Stimulated activated CD4-positive, alpha-beta T cell treated with anti-CD3 and anti-CD28 coated beads, TNF-alpha, amount 100 ng/mL, for 24 hours (primary cell): ENCODE measurements around the gene GPC5.

Source experiments
- DNase-seq, 3 experiments: peaks; one replicate each; pipeline ENCODE4 v3.0.0-alpha.2; 2020; ENCODE audit warnings: low read depth in 3 of 3

Gene GPC5

GRCh38 chr13:92150606-92151005 is 752.2 kb downstream of the GPC5 start:
- DNase-seq, result no peak

GRCh38 chr13:92158346-92158745 is 759.9 kb downstream of the GPC5 start:
- no peak for DNase-seq

DNA sequence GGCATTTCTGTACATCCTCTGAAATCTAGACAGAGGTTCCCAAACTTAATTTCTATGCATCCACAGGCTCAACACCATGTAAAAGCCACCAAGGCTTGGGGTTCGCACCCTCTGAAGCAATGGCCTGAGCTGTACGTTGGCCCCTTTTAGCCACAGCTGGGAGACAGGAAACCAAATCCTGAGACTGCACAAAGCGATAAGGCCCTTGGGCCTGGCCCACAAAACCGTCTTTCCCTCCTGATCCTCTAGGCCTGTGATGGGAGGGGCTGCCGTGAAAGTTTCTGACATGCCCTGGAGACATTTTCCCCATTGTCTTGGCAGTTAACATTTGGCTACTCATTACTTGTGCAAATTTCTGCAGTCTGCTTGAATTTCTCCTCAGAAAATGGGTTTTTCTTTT is 766.4 kb downstream of the GPC5 start:
- no peak for DNase-seq

DNA sequence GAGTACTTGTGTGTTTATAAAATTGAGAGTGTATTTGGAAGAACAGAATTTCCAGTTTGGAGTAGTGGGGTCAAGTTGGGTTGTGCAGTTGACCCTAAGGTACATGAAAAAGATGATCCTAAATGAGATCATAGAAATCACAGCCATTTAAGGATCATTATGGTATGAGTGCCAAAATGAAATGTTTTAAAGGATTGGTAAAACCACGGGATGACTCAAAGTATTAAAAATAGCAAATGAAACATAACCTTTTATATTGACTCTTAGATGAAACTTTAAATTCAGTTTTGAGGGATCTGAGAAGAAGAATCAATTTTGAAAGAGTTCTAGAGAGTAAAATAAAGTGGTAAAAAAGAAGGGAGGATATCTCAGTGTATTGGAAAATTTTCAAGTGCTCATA is 773.8 kb downstream of the GPC5 start:
- no peak for DNase-seq

DNA sequence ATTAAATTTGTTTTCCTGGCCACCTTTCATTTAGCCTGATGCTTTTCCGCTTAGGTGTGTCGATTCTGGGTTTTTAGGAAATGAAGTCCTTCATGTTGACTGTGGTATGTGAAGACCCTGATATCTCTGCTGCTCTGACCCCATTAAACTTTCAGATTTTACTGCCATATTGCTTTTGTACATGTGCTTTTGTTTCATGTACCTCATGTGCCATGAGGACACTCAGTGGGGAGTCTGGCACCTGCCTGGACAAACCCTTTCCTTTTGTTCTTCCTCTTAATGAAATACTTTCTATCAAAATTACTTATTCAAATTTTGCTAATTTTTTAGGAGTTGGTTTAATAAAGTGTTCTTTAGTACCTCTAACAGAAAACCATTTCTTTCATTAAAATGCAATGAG is 774.8 kb downstream of the GPC5 start:
- DNase-seq, result no peak

GRCh38 chr13:92175330-92175729 is 776.9 kb downstream of the GPC5 start:
- DNase-seq, result no peak

DNA sequence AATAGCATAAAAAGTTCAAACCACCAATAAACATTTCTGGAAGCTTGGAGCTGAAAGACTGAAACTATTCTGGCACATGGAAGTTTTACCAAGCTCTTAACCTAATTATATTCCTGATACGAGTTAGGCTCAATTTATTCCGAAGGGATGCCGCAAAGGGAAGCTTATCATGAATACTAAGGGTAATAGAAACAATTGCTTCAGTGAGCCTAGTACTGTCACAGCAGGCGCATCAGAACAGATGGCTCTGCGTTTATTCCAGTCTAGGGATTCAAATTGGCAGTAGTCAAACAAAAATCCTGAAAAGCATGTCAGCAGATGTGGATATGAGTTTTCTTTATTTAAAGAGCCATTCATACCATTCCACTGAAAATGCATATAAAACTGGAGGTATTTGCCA is 779.5 kb downstream of the GPC5 start:
- DNase-seq, result no peak

DNA sequence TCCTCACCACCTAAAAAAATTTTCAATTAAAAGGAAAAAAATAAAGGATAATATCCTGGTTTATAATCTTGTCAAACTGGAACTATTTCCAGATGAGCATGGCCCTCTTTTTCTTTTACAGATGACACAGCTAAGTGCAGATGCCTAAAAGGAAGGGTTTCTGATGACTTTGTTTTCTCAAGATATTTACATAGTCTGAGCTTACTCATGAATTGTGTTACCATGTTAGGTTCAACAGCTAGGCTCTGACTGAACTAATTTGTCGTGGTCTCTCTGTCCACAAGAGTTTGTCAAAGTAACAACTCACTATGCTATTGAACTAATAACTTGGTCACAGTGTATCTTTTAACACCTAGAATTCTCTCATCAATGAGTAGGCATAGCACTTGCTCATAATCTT is 780.8 kb downstream of the GPC5 start:
- no peak for DNase-seq

DNA sequence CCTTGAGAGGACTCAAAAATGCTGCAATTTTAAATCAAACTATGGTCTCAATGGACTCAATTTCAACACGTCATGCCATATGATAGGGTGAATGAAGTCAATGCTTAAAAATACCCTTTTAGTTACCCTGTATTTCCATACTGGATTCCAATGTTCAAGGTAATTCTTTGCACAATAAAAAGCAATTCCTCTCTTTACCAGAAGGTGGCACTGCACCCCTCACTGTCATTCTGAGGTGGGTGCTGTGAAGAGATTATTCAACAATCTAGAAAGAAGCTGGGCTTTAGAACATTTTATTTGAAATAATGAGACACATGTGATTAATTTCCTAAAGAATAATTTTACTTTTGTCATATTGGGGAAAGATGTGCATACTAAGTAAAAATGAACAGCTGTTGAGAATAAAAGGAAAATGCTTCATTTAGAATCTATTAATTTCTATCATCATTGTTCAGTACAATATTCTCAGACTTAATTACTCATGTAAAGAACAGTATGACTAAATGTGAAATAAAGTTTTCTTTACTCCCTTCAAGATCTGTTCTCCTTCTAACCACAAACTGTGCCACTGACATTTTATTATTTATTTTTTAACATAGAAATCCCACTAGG is 789.1 kb downstream of the GPC5 start:
- no peak for DNase-seq

DNA sequence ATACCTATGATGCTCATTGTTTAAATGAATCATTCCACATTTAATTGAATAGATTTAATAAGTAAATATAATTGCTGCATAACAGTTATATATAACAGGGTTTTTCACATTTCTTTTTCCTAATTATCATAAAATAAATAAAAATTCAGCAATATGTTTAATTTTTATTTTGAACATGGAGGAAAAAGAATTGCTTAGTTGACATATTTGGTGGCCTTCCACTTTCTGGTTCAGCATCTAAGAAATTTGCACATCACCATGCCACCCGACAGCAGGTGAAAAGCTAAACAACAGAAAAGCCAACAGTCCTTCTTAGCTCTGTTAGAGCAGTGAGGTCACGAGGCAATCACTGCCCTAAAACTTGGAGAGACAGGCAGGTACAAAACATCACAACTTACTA is 790.2 kb downstream of the GPC5 start:
- no peak for DNase-seq

DNA sequence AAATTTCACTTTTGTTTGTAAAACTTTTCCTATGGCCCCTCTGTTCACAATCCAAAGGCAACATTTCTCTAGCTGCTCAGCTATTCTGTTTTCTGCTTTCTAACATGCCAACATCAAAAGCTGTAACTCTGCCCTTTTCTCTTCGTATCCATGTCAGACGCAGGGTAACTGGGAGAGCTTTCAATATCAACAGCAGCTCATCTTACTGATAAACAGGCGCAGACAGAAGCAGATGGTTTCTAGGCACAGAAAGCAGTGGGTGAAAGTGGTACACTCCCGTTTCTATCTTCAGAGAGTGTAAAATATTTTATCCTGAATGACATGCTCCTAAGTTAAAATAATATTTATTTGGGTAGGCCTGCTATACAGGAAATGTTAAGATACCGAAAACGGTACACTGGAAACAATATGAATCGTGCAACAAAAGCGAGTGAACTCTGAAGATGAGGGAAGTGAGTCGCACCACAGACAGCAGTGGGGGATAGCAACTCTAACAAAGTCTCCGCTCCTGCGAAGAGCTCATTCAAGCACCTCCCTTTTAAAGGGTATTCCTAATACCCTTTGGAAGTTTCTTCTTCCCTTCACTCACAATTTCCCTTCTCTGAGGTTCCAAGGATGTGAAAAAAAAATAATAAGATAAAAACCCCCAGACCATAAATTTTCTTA is 798.3 kb downstream of the GPC5 start:
- no peak for DNase-seq

DNA sequence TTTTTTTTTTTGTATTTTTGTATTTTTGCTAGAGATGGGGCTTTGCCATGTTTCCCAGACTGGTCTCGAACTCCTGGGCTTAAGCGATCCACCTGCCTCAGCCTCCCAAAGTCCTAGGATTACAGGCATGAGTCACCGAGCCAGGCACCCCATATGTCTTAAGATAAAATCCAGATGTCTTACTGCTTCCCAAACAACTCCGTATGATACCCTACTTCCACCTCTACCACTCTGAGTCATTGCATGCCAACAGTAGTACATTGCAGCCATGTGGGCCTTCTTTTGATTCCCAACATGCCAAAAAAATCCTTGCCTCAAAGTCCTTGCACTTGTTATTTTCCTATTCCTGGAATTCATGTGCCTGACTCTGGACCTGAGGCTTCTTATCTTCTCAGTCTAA is 799.2 kb downstream of the GPC5 start:
- DNase-seq, result no peak

- DNase-seq, result no peak
These were observed 820.2 kb downstream of the GPC5 start for GRCh38 chr13:92218615-92219014.

GRCh38 chr13:92221916-92222315 is 823.5 kb downstream of the GPC5 start:
- no peak for DNase-seq

DNA sequence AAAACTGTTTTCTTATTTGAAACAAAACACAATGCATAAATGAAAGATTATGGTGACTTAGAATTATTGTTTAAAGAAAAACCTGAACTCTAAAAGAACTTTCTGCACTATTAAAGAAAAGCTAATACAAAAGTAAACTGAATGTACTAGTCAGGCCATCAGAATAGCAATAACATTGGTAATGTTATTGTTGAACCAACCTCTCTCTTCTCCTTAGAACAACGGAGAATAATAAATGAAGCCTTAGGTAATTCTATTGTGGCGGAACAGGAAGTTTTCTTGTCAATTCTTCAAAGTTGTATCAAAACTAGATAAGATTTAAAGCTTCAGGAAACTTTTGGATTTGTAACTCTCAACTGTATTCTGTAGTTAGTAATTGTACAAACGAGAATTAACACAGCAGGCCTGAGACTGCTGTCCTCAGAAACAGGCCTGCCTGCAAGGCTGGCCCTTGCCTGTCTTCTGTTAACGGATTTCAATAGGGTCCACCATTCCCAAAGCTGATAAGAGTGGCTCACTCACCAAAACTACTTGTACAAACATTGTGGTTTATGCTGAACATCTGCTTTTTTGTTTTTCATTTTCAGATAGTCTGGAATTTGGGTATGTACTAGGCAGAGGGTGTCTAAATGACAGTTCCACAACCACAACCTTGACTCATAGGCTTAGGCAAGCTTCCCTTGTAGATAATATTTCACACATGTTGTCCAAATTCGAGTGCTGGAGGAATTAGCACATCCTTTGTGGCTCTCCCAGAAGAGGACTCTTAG is 825.8 kb downstream of the GPC5 start:
- no peak for DNase-seq

GRCh38 chr13:92224825-92225224 is 826.4 kb downstream of the GPC5 start:
- no peak for DNase-seq

- no peak for DNase-seq
These were observed 827.4 kb downstream of the GPC5 start for GRCh38 chr13:92225861-92226260.

GRCh38 chr13:92232871-92233270 is 834.5 kb downstream of the GPC5 start:
- DNase-seq, result no peak

DNA sequence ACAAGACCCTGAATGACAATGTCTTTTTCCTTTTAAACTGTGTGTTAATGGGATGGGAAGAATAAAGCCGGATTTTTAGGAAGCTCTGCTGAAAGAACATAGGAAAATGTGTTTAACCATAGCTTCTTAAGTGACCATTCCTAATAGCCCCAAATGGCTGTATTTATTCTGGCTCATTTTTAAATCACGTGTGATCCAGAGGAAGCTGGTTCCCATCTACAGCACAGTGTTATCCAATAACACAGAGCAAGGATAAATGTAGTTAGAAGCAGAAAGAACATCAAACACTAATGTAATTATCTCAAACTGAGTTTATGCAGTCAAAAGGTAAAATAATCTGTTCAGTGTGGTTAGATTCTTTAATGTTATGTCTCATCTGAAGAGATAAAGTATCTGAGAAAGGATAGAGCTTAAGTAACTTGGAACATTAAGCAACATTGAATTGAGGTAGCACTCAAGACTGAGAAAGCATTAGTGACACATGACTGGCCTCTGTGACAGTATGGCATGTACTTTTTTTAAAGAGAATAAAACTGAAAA is 853.3 kb downstream of the GPC5 start:
- no peak for DNase-seq

- no peak for DNase-seq
These were observed 857.1 kb downstream of the GPC5 start for GRCh38 chr13:92255526-92255925.

- DNase-seq, result no peak
These were observed 857.8 kb downstream of the GPC5 start for GRCh38 chr13:92256211-92256610.

DNA sequence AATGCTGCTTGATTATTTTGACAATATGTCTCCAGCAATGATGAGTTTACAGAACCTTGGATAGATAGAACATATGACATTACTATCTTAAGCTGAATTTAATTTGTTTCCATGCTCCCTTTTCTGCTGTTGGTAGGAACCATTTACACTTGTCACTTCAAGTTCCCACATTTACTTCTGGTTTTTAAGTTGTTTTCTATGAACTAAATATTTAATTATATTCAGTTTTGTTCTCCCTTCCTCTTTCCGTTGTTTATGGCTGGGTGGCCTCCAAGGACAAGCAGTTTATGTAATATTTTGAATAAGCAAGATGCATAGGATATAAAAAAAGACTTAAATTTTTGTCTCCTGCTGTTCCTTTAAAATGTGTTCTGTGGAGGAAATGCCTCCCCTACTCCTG is 860.6 kb downstream of the GPC5 start:
- DNase-seq, result no peak

- no peak for DNase-seq
These were observed 861.1 kb downstream of the GPC5 start for GRCh38 chr13:92259523-92259922.
